Gastrocnemius medialis (tissue), 4 donors: ENCODE results near the gene MSH3.

Experiments used
- POLR2A ChIP-seq, 2 donors: fragments of 450-650 bp; IDR thresholded peaks; one replicate each; pipeline ENCODE4 v1.6.1; 2017; ENCODE audit warnings: antibody characterized with exemption in 2 of 2, mild to moderate bottlenecking in 2 of 2, moderate library complexity in 2 of 2
- TF ChIP-seq, protein P1 (sequence below), 5 experiments: fragments of 450-650 bp in 3 of 5; fragments of 200-600 bp in 2 of 5; sonication (generic) in 2 of 5; IDR thresholded peaks in 4 of 5; conservative IDR thresholded peaks in 1 of 5; 1 replicate in 4 of 5; 2 replicates in 1 of 5; pipeline ENCODE4 v1.5.1; 2016 to 2019; ENCODE audit warnings: antibody characterized with exemption in 5 of 5, mild to moderate bottlenecking in 3 of 5, moderate library complexity in 3 of 5

DNA sequence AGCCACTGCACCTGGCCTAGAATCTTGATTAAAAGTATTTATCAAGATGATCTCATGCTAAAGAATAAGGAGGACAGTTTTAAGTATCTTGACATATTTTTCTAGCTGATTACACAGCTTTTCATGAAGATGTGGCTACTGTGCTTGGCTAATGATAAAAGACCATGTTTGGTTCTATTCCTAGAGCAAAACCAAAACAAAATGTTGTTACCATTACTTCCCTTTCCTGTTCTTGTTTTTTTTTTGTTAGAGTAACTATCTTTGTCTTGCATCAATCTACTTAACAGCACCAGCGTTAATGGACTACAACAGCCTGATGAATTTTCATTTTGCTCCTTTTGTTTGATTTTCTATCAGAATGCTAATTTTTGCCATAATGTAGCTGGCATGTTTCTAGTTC is 86.5 kb downstream of the MSH3 start:
- TF ChIP-seq, protein P1, sequence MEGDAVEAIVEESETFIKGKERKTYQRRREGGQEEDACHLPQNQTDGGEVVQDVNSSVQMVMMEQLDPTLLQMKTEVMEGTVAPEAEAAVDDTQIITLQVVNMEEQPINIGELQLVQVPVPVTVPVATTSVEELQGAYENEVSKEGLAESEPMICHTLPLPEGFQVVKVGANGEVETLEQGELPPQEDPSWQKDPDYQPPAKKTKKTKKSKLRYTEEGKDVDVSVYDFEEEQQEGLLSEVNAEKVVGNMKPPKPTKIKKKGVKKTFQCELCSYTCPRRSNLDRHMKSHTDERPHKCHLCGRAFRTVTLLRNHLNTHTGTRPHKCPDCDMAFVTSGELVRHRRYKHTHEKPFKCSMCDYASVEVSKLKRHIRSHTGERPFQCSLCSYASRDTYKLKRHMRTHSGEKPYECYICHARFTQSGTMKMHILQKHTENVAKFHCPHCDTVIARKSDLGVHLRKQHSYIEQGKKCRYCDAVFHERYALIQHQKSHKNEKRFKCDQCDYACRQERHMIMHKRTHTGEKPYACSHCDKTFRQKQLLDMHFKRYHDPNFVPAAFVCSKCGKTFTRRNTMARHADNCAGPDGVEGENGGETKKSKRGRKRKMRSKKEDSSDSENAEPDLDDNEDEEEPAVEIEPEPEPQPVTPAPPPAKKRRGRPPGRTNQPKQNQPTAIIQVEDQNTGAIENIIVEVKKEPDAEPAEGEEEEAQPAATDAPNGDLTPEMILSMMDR (IDR thresholded peaks at IDR 0.05 in 4 of 5, conservative IDR thresholded peaks at IDR 0.05 in 1 of 5) = no peak
- TF ChIP-seq POLR2A (IDR thresholded peaks at IDR 0.05) = no peak
